ENCODE results near the gene ANXA11. TPM values are rescaled to one million over a fixed set of nuclear protein-coding genes. Genes with fewer than 3 reads are reported as not detected.

Gene ANXA11
- total RNA-seq, 4 donors from 2014 or later = 126 to 213 (median 166) TPM

GRCh38 chr10:80168679-80169380 is 36.5 kb downstream of the ANXA11 start:
- 85% methylated on average over 7 of the region's 13 CpGs for WGBS
- Histone ChIP-seq H3K27me3 (no peaks in the 10 kb centered on the region), H3K9me3 (no peaks in the 10 kb centered on the region), H3K4me1 (peaks cover 72 to 99% (median 80%) of the 10 kb centered on the region in 4 donors), H3K4me3 (no peak overlapping the region), H3K27ac (replicated peaks in 1 of 4) (peak overlapping the region; percentile 53 to 87 (median 78)), H3K36me3 (peaks cover 7 to 80% (median 64%) of the 10 kb centered on the region in 4 donors)
- TF ChIP-seq CTCF (IDR thresholded peaks at IDR 0.05) = peak in 1 of 3 experiments; percentile 20
- no peak for TF ChIP-seq POLR2AphosphoS5 (IDR thresholded peaks at IDR 0.05)
- intact Hi-C loops (cut with DNase I) = no loop called here
- no peak for DNase-seq (ENCODE audit: extremely low spot score)

GRCh38 chr10:80168162-80168511 is 37.2 kb downstream of the ANXA11 start:
- Histone ChIP-seq H3K36me3 (peaks cover 7 to 87% (median 70%) of the 10 kb centered on the region in 4 donors), H3K4me1 (peaks cover 72 to 99% (median 81%) of the 10 kb centered on the region in 4 donors), H3K27me3 (no peaks in the 10 kb centered on the region), H3K27ac (replicated peaks in 1 of 4) (peak overlapping the region; percentile 53 to 87 (median 78)), H3K9me3 (no peaks in the 10 kb centered on the region), H3K4me3 (no peak overlapping the region)
- peak; percentile 95 for DNase-seq (ENCODE audit: extremely low spot score)
- WGBS = 47% methylated on average over 7 of the region's 7 CpGs
- intact Hi-C loops (cut with DNase I) = no loop called here
- no peak for TF ChIP-seq EP300 (IDR thresholded peaks at IDR 0.05)
- TF ChIP-seq POLR2AphosphoS5 (IDR thresholded peaks at IDR 0.05) = peak in 1 of 2 donors; percentile 57
- TF ChIP-seq POLR2A (IDR thresholded peaks at IDR 0.05; ENCODE audit: low read depth) = no peak

- intact Hi-C loops (cut with DNase I) = no loop called here
- no peak for DNase-seq (ENCODE audit: extremely low spot score)
- TF ChIP-seq POLR2AphosphoS5 (IDR thresholded peaks at IDR 0.05) = no peak
- no peak for TF ChIP-seq EP300 (IDR thresholded peaks at IDR 0.05)
- no peak for TF ChIP-seq POLR2A (IDR thresholded peaks at IDR 0.05; ENCODE audit: low read depth)
- Histone ChIP-seq H3K9me3 (no peaks in the 10 kb centered on the region), H3K4me3 (no peak overlapping the region), H3K36me3 (peaks cover 4 to 88% (median 70%) of the 10 kb centered on the region in 4 donors), H3K27ac (replicated peaks in 1 of 4) (peak overlapping the region; percentile 53 to 87 (median 78)), H3K4me1 (peaks cover 70 to 99% (median 80%) of the 10 kb centered on the region in 4 donors), H3K27me3 (no peaks in the 10 kb centered on the region)
- WGBS = 50% methylated on average over 7 of the region's 8 CpGs
These were observed 37.7 kb downstream of the ANXA11 start for GRCh38 chr10:80167471-80168161.

- intact Hi-C loops (cut with DNase I) = no loop called here
- no peak for DNase-seq (ENCODE audit: extremely low spot score)
- Histone ChIP-seq H3K27ac (replicated peaks in 1 of 4) (peak overlapping the region; percentile 53 to 87 (median 78)), H3K4me1 (peaks cover 73 to 99% (median 81%) of the 10 kb centered on the region in 4 donors), H3K9me3 (no peaks in the 10 kb centered on the region), H3K27me3 (no peaks in the 10 kb centered on the region), H3K36me3 (peaks cover 7 to 88% (median 71%) of the 10 kb centered on the region in 4 donors), H3K4me3 (no peak overlapping the region)
- TF ChIP-seq EP300 (IDR thresholded peaks at IDR 0.05) (no peak), POLR2AphosphoS5 (IDR thresholded peaks at IDR 0.05) (no peak), CTCF (IDR thresholded peaks at IDR 0.05) (no peak), POLR2A (IDR thresholded peaks at IDR 0.05; ENCODE audit: low read depth) (no peak)
- 89% methylated on average over 27 of the region's 28 CpGs for WGBS
These were observed 38.5 kb downstream of the ANXA11 start for GRCh38 chr10:80166581-80167470.

- Histone ChIP-seq H3K27ac (replicated peaks in 1 of 4) (peak overlapping the region; percentile 53 to 87 (median 78)), H3K27me3 (no peaks in the 10 kb centered on the region), H3K36me3 (peaks cover 12 to 88% (median 70%) of the 10 kb centered on the region in 4 donors), H3K4me3 (no peak overlapping the region), H3K4me1 (peaks cover 80 to 100% (median 91%) of the 10 kb centered on the region in 4 donors), H3K9me3 (no peaks in the 10 kb centered on the region)
- no peak for TF ChIP-seq POLR2A (IDR thresholded peaks at IDR 0.05; ENCODE audit: low read depth)
- intact Hi-C loops (cut with DNase I) = no loop called here
- 87% methylated on average over 7 of the region's 7 CpGs for WGBS
- DNase-seq (ENCODE audit: extremely low spot score) = no peak
These were observed 40.2 kb downstream of the ANXA11 start for GRCh38 chr10:80165173-80165572.

Data from esophagus muscularis mucosa (tissue), 4 donors.